Body of pancreas (tissue), 4 donors: ENCODE data around the gene CES3.

Experiments
- POLR2A ChIP-seq, 3 donors: fragments of 450-650 bp; IDR thresholded peaks; one replicate each; pipeline ENCODE4 v1.6.1; 2016; ENCODE audit warnings: antibody characterized with exemption in 3 of 3, mild to moderate bottlenecking in 2 of 3
- TF ChIP-seq, protein P1 (sequence below), 7 experiments: fragments of 450-650 bp in 4 of 7; fragments of 200-600 bp in 3 of 7; sonication (generic) in 3 of 7; IDR thresholded peaks; one replicate each; pipeline ENCODE4 v1.5.1; 2016 to 2019; ENCODE audit warnings: antibody characterized with exemption in 7 of 7

- TF ChIP-seq POLR2A (IDR thresholded peaks at IDR 0.05) = no peak
- TF ChIP-seq, protein P1, sequence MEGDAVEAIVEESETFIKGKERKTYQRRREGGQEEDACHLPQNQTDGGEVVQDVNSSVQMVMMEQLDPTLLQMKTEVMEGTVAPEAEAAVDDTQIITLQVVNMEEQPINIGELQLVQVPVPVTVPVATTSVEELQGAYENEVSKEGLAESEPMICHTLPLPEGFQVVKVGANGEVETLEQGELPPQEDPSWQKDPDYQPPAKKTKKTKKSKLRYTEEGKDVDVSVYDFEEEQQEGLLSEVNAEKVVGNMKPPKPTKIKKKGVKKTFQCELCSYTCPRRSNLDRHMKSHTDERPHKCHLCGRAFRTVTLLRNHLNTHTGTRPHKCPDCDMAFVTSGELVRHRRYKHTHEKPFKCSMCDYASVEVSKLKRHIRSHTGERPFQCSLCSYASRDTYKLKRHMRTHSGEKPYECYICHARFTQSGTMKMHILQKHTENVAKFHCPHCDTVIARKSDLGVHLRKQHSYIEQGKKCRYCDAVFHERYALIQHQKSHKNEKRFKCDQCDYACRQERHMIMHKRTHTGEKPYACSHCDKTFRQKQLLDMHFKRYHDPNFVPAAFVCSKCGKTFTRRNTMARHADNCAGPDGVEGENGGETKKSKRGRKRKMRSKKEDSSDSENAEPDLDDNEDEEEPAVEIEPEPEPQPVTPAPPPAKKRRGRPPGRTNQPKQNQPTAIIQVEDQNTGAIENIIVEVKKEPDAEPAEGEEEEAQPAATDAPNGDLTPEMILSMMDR (IDR thresholded peaks at IDR 0.05) = no peak
Measured at GRCh38 chr16:66979011-66979717, 18.1 kb downstream of the CES3 start.
